Mucosa of gallbladder (tissue), 1 donor: ENCODE results near the gene GPN3. TPM values are rescaled to one million over a fixed set of nuclear protein-coding genes. Genes with fewer than 3 reads are reported as not detected.
A peak's percentile ranks its signal among the peaks of the same experiment; 100 is the strongest.
"Not testable (repeated sequence)": the region's sequence is repeated elsewhere in the genome, so short reads cannot be mapped to it uniquely, and the experiment has no call there.

Source experiments
- DNase-seq: peaks from one replicate; pipeline ENCODE4 v3.0.0-alpha.2; 2020; ENCODE audit warnings: low spot score
- total RNA-seq: library from RNA; stranded (reverse); gene quantifications from one replicate; pipeline ENCODE4 v1.2.1, GENCODE V29; 2021
- donor health status: DM: no; HTN: no; CAD: no.

The GPN3 gene
- 21.3 TPM for total RNA-seq

DNA sequence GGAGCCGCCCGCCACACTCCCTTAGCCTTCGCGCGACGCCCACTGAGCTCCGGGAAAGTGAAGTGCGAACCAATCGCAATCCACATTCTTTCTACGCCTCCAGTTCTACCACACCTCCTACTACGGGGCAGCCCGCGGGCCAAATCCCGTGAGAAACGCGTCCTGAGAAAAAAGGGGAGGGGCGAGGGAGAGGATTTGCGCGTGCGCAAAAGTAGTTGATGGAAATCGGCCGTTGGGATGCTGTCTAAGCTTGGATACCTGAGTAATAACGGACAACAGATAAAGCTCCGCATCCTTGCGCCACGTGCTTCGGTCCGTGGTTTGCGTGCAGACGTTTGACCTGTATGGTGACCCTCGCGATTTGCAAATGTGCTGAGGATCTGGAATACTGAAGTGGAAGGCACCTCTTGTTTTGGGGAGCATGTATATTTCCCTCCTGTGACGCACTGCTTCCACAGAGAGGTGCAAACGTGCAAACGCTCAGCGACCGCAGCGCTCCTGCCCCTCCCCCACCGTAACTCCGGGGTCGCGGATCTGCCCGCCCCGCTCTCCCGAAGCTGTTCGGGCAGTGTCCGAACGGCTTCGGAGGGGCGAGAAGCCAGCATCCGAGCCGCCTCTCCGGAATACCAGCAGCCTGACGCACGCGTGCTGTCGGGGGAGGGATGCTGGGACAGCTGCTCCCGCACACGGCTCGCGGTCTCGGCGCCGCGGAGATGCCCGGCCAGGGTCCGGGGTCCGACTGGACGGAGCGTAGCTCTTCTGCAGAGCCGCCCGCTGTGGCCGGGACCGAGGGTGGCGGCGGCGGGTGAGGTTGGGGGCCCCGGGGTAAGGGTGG, at the start of gene GPN3, which contains the start of gene FAM216A:
GPN3 (minus strand) TSS at position 44 of the 835 bp plus-strand sequence. CDS start 54 bp downstream, outside the sequence.
FAM216A (plus strand) TSS at position 632 of the 835 bp plus-strand sequence; CDS start at position 663, 31 bp downstream.
- DNase-seq, result peak; percentile 98

DNA sequence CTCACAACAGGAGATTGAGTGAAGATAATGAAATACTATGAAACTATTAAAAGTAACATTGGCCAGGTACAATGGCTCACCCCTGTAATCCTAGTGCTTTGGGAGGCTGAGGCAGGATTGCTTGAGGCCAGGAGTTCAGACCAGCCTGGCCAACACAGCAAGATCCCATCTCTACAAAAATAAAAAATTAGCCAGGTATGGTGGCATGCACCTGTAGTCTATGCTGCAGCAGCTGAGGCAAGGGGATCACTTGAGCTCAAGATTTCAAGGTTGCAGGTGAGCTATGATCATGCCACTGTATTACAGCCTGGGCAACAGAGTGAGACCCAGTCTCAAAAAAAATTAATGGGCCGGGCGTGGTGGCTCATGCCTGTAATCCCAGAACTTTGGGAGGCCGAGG, 48.9 kb upstream of the GPN3 start:
- DNase-seq, result no peak

DNA sequence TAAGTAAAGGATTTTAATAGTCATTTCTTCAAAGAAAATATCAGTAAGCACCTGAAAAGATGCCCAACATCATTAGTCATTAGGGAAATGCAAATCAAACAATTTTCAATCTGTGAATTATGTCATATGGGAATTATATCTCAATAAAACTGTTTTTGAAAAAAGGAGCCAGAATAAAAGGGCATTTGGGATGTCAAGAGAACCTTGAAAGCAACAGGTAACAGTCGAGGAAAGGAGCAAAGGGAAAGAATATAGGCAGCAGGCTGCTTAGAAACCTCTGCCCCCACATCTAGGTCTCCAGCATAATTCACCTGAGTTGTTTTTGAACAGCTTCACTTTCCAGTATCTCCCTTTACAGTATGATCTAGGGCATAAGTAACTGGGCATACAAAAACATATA, 46.3 kb upstream of the GPN3 start:
- DNase-seq, result no peak

DNA sequence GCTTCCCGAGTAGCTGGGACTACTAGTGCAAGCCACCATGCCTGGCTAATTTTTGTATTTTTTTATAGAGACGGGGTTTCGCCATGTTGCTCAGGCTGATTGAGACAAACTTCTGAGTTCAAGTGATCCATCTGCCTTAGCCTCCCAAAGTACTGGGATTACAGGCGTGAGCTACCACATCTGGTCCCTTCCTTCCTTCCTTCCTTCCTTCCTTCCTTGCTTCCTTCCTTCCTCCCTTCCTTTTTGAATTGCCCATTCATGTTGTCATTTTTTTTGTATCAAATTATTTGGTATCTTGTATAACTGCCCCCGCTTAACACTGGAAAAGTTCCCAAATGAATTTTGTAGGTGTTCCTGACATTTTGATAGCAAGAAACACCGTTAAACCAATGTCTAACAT, 45.8 kb upstream of the GPN3 start:
- no peak for DNase-seq

DNA sequence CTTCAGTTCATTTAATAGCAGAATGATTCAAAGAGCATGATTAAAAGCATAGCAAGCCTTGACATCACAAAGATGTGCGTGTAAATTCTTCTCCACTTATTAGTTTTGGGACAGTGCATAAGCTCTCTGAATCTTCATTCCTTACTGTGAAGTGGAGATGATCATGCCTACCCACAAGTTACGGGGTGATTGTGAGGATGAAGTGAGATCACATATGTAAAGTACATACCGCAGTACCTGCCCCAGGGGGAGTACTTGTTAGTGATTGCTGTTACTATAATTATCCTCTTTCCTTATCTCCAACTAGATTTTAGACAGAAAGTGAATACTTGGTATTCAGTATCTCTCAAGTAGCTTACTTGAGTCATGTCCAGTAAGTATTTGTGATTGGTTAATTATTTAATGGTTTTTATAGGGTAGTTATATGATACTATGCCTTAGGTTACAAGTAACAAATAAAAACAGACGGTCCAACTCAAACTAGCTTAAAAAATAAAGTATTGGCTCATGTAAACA, 40.1 kb upstream of the GPN3 start:
- DNase-seq, result no peak

DNA sequence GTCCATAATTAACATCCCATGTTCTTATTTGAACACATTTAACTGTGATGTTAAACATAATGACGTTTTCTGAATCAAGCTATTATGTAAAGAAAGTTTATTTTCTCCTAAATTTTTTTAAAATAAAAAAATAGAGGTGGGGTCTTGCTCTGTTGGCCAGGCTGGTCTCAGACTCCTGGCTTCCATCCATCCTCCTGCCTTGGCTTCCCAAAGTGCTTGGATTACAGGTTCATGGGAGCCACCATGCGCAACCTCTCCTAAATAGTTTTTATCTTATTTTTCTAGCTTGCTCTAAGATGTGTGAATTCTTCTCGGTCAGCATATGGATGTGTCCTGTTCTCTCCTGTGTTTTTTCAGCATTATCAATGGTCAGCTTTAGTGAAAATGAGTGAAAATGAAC, 37.3 kb upstream of the GPN3 start:
- DNase-seq, result no peak

DNA sequence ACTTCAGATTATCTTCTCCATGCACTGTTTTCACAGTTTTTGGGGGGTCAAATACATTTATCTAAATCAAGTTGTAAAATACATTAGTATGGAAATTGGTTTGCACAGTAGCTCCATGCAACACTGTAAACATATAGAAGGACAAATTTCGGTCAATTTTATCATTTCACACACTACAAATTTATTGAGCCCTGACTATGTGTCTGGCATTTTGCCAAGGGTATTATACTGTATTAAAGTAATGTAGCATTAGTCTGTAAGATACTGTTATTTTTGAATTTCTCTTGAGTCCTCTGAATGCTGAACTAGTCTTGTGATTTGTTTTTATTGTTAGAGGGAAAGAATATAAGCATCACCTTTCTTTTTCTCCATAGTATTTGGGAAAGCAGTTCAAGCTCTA, 35.4 kb upstream of the GPN3 start:
- no peak for DNase-seq

DNA sequence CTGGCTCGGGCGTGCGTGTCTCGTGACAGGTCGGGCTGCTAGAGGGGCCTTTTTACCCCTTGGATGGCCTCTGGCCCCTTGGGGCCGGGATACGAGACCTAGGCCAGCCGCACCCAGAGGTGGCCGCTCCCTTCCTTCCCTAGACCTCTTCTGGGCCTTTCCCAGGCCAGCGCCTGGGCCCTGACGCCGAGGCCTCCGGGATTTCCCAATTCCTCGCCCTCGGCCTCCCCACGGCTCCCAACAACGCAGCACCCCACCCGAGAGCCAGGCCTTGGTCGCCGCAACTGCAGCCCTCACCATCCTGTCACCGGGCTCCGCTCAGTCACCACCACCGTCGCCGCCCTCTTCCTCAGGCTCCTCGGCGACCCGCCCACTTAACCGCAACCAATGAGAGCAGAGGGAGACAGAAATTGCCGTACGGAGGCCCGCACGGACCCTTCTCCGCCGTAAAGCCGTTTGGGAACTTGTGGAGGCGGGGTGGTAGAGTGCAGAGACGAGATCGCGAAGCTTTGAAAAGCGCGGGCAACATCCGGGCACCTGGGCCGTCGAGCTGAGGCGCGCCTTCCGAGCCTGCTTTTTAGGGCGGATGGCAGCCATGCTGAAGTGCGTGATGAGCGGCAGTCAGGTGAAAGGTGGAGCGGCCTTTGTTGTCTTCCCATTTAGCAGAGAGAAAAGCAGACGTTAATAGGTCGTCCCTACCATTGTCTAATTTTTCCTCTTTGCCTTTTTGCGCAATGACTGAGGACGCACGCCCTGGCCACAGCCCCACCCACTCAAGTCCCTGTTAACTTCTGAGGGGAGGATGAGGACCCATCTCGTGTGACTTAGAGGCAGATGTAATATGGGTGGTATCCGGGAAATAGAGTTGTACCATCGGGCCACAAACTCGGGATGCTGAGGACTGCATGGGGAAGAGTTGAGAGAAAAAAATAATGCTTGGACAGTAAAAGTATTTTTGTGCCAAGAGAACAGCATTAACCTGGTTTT, 34.0 kb upstream of the GPN3 start, which contains the start of the genes RAD9B and VPS29:
RAD9B (plus strand) TSS at position 580 of the 987 bp plus-strand sequence; CDS start at position 587, 7 bp downstream.
VPS29 (minus strand) TSS at position 360 of the 987 bp plus-strand sequence; CDS start at position 300, 60 bp downstream.
- DNase-seq, result peak; percentile 98

DNA sequence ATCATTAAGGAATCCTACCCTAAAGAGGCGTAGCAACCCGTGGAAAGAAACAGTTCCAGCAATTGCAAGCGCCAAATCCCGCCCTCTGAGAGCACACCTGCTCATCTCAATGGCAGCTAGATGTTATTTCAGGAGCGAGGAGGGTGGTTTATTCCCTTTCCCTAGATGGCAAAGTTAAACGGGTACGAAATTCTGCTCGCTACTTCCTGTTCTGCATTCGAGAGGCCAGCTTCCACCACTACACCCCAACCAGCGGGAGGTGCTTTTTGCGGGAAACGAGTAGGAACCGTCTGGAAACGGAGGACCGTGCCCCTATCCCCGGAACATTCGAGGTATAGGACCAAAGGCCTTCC, 33.3 kb upstream of the GPN3 start:
- no peak for DNase-seq

DNA sequence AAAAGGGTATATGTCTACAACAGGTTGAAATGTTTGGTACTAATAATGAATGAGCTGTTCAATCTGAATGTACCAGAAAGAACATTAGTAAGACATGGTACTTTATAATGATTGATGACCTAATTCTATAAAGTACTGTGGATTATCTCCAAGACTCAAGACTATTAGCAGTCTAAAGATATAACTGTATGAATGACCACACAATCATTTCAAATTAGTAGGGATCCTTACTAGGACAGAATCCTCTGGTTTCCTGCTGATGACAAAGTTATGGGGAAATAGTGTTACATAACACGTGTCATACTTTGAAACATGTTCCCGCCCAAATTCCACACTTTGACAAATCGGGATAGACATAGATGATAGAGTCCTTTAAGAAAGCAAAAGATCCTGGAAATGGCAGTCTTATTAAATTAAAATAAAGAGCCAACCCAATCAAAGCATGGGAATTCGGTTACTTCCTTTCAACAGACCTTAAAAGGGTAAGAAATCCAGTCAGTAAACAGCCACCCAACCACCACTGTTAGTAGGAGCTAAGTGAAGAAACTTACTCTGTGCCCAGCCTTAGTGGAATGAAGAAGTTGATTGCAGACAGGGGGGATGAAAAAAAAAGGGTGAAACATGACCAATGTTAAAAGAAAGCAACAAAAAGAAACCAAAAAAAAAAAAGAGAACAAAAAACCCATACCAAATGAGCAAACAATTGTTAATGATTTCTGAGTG, 31.1 kb upstream of the GPN3 start:
- no peak for DNase-seq

DNA sequence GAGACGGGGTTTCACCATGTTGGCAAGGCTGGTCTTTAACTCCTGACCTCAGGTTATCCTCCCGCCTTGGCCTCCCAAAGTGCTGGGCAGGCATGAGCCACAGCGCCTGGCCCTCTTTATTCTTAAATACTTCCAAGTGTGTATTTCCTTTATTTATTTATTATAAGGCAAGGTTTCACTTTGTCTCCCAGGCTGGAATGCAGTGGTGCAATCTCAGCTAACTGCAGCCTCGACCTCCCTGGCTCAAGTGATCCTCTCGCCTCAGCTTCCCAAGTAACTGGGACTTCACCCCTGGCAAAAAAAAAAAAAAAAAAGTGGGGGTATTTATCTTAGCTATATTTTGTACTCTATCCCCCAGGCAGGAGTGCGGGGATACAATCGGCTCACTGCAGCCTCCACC, 7.4 kb upstream of the GPN3 start:
- no peak for DNase-seq

DNA sequence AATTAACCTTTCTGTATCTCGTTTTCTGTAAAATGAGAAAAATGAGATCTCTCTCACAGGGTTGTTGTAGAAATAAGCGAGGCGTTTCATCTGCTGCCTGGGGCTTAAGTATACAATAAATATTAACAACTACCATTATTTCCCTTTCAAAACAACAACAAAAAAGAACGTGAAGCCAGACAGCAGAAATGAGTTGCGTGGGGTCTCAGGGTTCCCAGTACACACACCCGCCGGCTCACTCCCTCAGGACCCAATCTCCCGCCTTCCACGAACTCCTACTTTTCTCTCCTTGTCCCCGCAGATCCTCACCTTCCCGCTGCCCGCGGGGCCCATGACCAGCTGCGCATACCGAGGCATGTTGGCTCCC, 227 bp downstream of the GPN3 start:
- no peak for DNase-seq

DNA sequence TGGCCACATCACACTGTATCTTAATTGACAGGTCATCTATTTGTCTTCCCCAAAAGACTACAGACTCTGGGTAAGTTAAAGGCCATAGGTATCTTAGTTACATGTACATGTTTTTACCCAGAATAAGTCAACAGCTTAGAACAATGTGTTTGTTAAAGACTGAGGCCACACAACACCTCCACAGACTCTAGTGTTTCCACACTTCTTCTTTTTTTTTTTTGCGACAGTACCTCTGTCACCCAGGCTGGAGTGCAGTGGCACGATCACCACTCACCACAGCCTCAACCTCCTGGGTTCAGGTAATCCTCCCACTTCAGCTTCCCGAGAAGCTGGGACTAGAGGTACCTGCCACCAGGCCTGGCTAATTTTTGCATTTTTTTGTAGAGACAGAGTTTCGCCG, 1.3 kb downstream of the GPN3 start:
- no peak for DNase-seq

DNA sequence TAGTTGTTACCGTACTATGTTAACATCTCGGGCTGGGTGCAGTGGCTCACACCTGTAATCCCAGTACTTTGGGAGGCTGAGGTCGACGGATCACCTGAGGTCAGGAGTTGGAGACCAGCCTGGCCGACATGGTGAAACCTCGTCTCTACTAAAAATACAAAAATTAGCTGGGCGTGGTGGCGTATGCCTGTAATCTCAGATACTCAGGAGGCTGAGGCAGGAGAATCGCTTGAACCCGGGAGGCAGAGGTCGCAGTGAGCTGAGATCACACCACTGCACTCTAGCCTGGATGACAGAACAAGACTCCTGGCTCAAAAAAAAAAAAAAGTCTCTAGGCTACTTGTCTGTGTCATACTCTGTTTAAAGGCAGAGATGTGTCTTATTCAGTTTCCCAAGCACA, 2.3 kb downstream of the GPN3 start:
- not testable (repeated sequence) for DNase-seq

DNA sequence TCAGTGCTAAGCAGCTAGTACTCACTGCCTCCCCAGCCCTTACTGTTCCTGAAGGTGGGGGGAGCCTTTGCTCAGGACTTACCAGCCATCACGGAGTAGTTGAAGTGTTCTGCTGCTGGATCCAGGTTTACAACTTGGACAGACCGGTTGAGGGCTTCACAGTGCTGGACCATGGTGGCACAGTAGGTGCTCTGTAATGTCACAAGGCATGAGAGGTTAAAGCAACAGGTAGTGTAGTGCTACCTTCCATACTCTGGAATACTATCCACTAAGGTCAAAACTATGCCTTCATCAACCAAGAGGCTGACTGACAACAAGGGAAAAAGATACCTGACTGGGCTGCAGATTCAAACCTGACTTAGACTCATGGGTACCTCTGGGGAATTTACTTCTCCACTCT, 3.0 kb downstream of the GPN3 start:
- DNase-seq, result no peak

DNA sequence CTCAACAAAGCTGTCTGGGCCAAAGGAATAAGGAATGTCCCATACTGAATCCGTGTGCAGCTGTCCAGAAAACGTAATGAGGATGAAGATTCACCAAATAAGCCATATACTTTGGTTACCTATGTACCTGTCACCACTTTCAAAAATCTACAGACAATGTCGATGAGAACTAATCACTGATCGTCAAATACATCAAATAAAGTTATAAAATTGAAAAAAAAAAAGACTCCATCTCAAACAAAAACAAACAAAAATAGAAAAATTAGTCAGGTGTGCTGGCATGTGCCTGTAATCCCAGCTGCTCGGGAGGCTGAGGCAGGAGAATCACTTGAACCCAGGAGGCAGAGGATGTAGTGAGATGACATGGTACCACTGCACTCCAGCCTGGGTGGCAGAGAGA, 6.9 kb downstream of the GPN3 start:
- not testable (repeated sequence) for DNase-seq

DNA sequence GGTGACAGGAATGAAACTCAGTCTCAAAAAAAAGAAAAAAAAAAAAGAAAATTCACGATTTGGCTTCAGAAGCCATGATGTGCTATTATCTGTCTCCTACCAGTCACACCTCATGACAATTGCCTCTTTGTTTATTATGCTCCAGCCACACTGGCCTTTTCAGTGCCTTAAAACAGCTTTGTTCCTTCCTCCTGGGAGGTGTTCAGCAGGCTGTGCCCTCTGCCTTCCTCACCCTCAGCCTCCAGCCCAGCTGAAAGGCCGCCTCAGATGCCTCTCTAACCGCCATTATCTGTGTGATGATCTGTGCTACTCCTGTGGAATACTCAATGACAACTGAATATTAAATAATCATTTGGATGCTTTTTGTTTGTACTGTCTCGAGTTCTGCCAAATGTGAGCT, 9.3 kb downstream of the GPN3 start:
- no peak for DNase-seq

DNA sequence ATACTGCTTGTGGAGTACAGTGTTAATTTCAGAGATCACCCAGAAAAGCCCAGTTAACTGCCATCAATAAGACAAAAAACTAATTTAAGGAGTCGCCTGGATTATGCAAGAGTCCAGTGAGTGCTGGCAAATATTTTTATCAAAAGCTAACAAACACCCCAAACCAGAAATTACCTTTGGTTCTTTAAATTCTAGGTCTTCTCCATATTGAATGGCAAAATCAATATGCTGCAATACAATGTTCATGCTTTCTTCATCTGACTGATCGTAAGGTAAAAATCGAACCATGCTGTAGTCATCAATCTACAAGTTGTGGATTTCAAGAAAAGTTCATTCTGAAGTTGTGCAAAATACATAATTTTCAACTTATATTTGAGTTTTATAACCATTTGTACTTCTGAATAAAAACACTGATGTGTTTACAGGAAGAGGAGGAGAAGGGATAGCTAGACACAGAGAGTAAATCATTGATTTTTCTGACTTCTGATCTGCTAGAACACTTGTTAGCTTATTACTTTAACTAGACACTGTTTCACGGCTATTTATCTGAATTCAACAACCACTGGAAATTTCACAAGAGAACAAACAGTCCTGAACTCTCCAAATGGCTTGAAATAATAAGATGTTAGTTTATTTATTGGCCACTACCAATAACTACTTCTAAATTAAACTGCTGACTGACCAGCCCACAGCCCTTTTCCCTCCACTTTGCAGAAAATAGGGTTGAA, 14.3 kb downstream of the GPN3 start:
- no peak for DNase-seq

DNA sequence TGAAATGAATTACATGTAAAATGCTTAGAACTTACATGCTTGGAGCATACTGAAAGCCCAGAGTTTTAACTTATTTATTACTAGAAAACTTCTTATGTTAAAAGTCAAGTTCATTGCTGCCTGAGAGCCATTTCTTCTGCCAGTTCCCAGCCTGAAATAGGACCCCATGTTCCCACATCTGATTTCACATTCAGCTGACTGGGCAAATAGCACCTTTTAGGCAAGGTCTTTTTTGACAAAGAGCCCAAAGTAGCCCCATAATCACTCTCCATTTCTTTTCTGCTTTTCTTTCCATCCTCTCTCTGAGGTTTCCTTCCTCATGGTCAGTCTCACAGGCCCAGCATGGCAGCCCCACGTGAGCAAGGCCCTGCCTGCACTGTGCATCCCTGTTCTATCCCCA, 16.8 kb downstream of the GPN3 start:
- no peak for DNase-seq

DNA sequence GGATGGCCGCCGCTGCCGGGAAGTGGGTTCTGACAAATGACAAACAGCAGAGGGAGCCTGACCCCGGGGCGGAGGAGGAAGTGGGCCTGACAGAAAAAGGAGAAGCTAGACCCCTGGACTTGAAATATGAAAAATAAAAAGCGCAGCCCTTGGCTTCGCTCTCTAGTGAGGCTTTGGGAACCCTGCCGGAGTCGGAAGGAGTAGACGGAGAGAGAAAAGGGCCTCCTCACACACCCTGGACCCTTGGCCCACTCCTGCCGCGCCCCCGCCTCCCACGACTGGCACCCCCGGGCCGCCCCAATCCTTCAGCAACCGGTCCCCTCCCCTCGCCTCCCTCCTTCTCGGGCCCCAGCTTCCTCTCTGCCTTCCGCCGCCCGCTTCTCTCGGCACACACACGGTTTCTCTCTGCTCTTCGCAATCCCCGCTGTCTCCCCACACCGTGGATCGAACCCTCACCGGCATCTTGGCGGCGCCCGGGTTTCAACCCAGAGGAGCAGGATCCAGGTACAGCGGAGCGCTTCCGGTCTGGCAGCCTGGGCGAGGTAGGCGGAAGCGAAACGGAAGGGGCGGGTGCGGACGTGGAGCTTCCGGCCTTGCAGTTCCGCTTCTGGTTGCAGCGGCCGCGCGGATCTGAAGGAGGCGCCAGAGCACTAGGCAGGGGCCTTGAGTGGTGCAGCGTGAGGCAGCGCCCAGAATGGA, 18.1 kb downstream of the GPN3 start, which contains the start of gene ARPC3:
ARPC3 (minus strand) TSS at position 539 of the 699 bp plus-strand sequence; CDS start at position 462, 77 bp downstream.
- peak; percentile 96 for DNase-seq
